NCI-H187 treated with DMSO at 0.1 percent for 48 hours (cell line): ENCODE data around the gene STOX2.
"Not testable (repeated sequence)": the region's sequence is repeated elsewhere in the genome, so short reads cannot be mapped to it uniquely, and the experiment has no call there.

Experiments
- DNase-seq: peaks from one replicate; lab custom pipeline; 2025; lab: John Stamatoyannopoulos, UW

STOX2 gene

GRCh38 chr4:184022679-184023383, 117.7 kb downstream of the STOX2 start:
- DNase-seq = no peak

GRCh38 chr4:184024637-184025036, 119.5 kb downstream of the STOX2 start:
- DNase-seq = no peak

- DNase-seq = no peak
Measured at GRCh38 chr4:184028561-184029374, 123.7 kb downstream of the STOX2 start.

- DNase-seq = no peak
Measured at GRCh38 chr4:184030036-184030435, 124.9 kb downstream of the STOX2 start.

GRCh38 chr4:184030764-184031163, 125.7 kb downstream of the STOX2 start:
- DNase-seq = no peak

- no peak for DNase-seq
Measured at GRCh38 chr4:184032091-184032490, 127.0 kb downstream of the STOX2 start.

- DNase-seq = no peak
Measured at GRCh38 chr4:184039963-184040383, 134.9 kb downstream of the STOX2 start.

- DNase-seq = no peak
Measured at GRCh38 chr4:184041156-184041555, 136.0 kb downstream of the STOX2 start.

GRCh38 chr4:184046148-184046547, 141.0 kb downstream of the STOX2 start:
- DNase-seq = no peak

- DNase-seq = not testable (repeated sequence)
Measured at GRCh38 chr4:184051262-184051661, 146.2 kb downstream of the STOX2 start.

- no peak for DNase-seq
Measured at GRCh38 chr4:184052616-184053015, 147.5 kb downstream of the STOX2 start.

GRCh38 chr4:184053434-184053833, 148.3 kb downstream of the STOX2 start:
- DNase-seq = no peak

- no peak for DNase-seq
Measured at GRCh38 chr4:184056877-184057276, 151.8 kb downstream of the STOX2 start.

- no peak for DNase-seq
Measured at GRCh38 chr4:184058026-184058425, 152.9 kb downstream of the STOX2 start.

- no peak for DNase-seq
Measured at GRCh38 chr4:184059099-184059498, 154.0 kb downstream of the STOX2 start.

GRCh38 chr4:184061582-184061981, 156.5 kb downstream of the STOX2 start:
- no peak for DNase-seq

GRCh38 chr4:184062769-184063168, 157.7 kb downstream of the STOX2 start:
- DNase-seq = no peak

GRCh38 chr4:184064877-184065276, 159.8 kb downstream of the STOX2 start:
- no peak for DNase-seq

- no peak for DNase-seq
Measured at GRCh38 chr4:184066584-184067300, 161.6 kb downstream of the STOX2 start.

- DNase-seq = no peak
Measured at GRCh38 chr4:184067931-184068554, 162.9 kb downstream of the STOX2 start.
